NCI-H69 (cell line): ENCODE measurements around the gene SHISA4.
A peak's percentile ranks its signal among the peaks of the same experiment; 100 is the strongest.
"Not testable (repeated sequence)": the region's sequence is repeated elsewhere in the genome, so short reads cannot be mapped to it uniquely, and the experiment has no call there.

ENCODE experiments used
- DNase-seq: peaks from one replicate; lab custom pipeline; 2025; lab: John Stamatoyannopoulos, UW

The SHISA4 gene

GRCh38 chr1:201898992-201899391 lies 10.3 kb downstream of the SHISA4 start:
- DNase-seq: no peak

GRCh38 chr1:201899683-201900429 lies 11.2 kb downstream of the SHISA4 start:
- DNase-seq: no peak

DNA sequence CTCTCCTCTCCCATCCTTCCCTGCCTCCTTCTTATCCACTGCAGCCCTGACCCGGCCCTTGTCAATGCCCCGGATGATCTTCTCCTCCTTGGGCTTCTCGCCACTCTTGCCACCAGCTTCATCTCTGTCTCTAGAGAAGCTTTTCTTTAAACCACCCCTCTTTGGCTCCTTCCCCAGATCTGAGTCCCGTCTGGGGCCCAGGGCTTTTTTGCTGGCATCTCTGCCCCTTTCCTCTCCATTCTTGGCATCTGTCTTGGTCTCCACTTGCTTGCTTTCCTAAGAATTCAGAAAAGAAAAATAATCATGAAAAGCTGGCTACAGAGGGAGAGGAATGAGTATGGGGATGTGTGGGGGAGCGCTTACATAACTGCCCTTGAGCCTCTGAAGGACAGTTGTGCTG lies 11.8 kb downstream of the SHISA4 start:
- no peak for DNase-seq

DNA sequence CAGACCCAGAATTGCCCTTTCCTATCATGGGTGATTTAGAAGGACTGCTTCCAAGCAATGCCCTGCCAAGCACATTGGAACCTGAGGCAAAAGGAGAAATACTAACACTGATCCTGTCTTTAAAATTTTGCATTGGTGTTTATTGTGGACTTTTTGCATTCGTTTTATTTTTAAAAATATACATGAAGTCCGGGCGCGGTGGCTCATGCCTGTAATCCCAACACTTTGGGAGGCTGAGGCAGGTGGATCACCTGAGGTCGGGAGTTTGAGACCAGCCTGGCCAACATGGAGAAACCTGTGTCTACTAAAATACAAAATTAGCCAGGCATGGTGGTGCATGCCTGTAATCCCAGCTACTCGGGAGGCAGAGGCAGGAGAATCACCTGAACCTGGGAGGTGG lies 12.3 kb downstream of the SHISA4 start:
- not testable (repeated sequence) for DNase-seq

DNA sequence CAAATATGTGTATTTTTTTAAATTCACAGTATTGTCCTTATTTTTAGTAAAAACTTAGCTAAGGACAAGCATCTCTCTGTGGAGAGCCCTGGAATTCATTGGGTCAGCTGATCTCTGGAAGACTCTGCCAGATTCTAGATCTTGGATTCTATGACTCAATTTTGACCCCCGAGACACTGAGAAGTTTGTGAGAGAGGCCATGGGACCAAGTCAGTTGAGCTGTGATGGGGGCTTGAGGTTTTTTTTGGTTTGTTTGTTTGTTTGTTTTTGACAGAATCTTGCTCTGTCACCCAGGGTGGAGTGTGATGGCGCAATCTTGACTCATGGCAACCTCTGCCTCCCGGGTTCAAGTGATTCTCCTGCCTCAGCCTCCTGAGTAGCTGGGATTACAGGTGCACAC lies 13.5 kb downstream of the SHISA4 start:
- DNase-seq: no peak

DNA sequence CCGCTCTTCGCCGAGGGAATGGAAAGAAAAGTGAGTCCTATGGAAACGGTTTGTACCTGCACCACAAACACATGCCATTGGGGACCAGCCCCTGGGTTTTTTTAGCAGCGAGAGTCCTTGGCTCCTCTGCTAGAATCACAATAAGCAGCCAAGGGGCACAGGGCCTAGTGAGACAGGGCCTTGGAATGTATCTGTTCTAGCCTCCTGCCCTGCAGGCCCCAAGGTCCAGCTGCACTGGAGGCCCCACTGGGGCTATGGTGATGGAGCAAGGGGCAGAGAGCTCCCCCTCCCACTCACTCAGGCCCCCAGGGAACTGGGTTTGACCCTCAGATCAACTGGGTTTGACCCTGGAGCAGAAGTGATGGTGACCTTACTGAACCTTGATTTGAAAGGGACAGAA lies 14.4 kb downstream of the SHISA4 start:
- no peak for DNase-seq

GRCh38 chr1:201904579-201904978 lies 15.9 kb downstream of the SHISA4 start:
- no peak for DNase-seq

DNA sequence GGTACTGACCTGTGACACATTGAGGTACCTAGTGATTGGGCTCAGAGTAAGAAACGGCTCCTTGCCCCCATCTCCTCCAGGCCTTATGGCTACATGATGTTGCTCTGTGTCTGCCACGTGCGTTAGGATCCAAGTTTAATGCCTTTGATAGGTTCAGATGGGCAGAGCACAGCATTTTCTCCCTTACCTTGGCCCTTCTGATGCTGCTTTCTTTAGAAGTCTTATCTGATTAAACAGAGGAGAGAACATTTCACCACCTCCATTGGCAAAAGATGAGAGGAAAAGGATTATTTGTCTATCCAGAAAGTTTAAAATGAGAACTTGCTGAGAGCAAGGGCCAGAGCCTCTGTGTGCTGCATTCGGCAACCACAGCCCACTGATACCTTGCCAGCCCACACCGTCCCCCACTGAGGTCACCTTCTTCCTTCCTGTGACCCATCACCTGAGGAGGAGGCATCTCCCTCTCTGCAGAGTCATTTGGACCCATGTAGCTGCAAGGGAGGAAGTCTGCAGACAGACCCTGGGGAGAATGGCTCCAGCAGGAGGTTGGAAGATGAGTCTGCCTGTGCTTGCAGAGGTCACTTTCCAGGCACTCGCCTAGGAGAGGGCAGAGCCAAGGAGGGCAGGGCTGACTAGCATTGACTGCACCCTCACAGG lies 16.7 kb downstream of the SHISA4 start:
- DNase-seq: no peak

- peak; percentile 25 for DNase-seq
Measured at GRCh38 chr1:201906336-201906735, 17.6 kb downstream of the SHISA4 start.

- DNase-seq: no peak
Measured at GRCh38 chr1:201907621-201908020, 18.9 kb downstream of the SHISA4 start.

GRCh38 chr1:201911826-201912571 lies 23.3 kb downstream of the SHISA4 start:
- peak; percentile 82 for DNase-seq

- DNase-seq: no peak
Measured at GRCh38 chr1:201912832-201913231, 24.1 kb downstream of the SHISA4 start.

- peak; percentile 34 for DNase-seq
Measured at GRCh38 chr1:201914456-201915235, 25.9 kb downstream of the SHISA4 start.

- peak; percentile 85 for DNase-seq
Measured at GRCh38 chr1:201916649-201917249, 28.1 kb downstream of the SHISA4 start.

DNA sequence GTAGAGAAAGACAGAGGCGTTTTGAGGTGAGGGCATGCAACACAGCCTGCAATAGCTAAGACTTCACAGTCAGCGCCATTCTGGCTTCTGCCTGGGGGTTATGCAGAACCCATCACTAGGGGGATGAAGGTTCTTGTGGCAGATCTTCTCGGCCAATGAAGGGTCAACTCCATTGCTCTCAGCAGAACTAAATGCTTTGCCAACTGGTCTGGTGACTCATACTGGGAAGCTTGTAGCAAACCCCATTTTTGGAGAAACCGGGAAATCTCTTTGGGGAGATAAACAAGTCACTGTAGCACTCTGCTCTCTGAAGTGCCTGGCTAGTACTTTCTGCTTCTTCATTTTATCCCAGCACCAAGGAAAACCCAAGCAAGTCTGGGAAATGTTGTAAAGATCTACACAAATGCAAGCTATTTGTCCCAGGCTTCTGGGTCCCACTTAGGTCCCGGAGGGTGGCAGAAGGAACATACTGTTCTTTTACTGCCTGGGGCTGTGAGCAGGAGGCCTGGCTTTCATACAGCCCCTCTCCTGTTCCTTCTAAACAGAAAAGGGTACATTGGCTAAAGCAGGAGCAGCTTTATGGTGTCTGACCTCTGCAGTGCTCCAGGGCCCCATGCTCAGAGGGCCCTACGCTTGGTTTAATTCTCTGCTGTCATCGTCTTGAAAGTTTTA lies 28.8 kb downstream of the SHISA4 start:
- DNase-seq: no peak

GRCh38 chr1:201918343-201918742 lies 29.6 kb downstream of the SHISA4 start:
- DNase-seq: no peak

DNA sequence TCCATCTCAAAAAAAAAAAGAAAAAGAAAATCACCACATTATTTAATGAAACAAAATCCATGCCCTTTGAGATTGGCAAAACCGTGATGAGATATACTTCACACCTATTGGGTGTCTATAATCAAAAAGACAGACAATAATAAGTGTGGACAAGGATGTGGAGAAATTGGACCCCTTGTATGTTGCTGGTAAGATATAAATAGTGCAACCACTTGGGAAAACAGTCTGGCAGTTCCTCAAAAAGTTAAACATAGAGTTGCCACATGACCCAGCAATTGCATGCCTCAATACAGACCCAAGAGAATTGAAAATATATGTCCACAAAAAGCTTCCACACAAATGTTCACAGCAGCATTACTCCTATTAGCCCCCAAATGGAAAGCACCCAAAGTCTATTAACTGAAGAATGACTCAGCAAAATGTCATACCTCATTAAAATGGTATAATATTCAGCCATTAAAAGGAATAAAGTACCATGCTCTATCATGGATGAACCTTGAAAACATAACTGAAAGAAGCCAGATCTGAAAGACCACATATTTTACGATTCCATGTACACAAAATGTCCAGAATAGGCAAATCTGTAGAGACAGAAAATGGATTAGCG lies 33.4 kb downstream of the SHISA4 start:
- no peak for DNase-seq

- peak; percentile 25 for DNase-seq
Measured at GRCh38 chr1:201925301-201925567, 36.5 kb downstream of the SHISA4 start.

DNA sequence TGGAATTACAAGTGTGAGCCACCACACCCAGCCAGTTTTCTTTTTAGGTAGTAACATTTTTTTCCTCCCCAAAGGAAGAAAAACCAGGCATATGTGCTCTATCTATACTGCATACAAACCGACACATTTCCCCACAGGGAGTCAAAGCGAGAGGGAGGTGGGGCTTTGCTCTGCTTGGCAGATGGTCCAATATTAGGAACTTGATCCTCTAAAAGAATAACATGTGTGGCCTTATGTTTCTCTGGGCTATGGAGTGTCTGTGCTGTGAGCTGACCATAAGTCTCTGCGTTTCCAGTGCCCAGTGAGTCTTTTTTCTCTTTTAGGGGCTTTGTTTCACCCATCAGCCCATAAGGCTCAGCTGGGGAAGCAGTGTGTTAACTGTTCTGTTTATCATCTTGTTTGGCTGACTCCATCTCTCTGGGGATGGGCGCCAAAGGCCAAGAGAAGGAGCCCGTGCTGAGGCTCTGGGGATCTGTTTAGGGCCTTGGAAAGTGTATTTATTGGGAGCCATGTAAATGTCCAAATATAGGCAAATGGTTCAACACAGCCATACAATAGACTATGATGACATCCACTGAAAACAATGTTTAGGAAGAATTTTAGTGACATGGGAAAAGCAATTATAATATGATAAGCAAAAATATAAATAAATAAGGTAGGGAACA lies 37.4 kb downstream of the SHISA4 start:
- DNase-seq: peak; percentile 87

GRCh38 chr1:201928266-201928665 lies 39.6 kb downstream of the SHISA4 start:
- DNase-seq: no peak

DNA sequence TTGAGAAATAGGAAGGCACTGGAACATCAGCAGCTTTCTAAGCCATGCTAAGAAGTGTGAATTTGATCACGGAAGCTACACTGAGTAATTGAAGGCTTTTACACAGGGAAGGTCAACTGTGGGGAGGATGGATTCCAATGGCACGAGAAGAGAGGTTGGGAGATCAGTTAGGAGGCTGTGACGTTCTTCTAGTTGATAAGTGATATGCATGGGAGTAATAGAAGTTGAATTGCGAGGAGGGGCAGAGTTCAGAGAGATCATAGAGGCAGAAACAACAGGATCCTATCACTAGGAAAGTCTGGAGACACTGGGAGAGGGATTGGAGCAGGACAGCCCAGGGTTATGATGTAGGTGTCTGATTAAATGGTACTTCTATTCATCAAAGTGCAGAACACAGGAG lies 41.4 kb downstream of the SHISA4 start:
- no peak for DNase-seq
